ENCODE results near the gene STXBP5.

- TF ChIP-seq POLR2A (IDR thresholded peaks at IDR 0.05; ENCODE audit: low read depth, low read length) = no peak
- no peak for TF ChIP-seq TAF1 (IDR thresholded peaks at IDR 0.05; ENCODE audit: borderline replicate concordance, low read depth, low read length)
These were observed 107.0 kb downstream of the STXBP5 start for GRCh38 chr6:147311218-147311617.

Measured in GM12892 (cell line).